ENCODE data around the gene SCRN3. TPM values are rescaled to one million over a fixed set of nuclear protein-coding genes. Genes with fewer than 3 reads are reported as not detected.
A peak's percentile ranks its signal among the peaks of the same experiment; 100 is the strongest.
"Not testable (repeated sequence)": the region's sequence is repeated elsewhere in the genome, so short reads cannot be mapped to it uniquely, and the experiment has no call there.

Gene SCRN3
- total RNA-seq, 8 experiments from 2014 or later, result 11.5 to 44.4 (median 29.5) TPM

- H3K27ac ChIP-seq, result no peak overlapping the region
- H3K4me3 ChIP-seq, result no peak overlapping the region
- ATAC-seq (replicated peaks in 6 of 8), result no peak
- no peaks in the 10 kb centered on the region for H3K4me1 ChIP-seq (replicated peaks in 1 of 2)
- 63 to 100% (median 100%) methylated on average over 1 of the region's 1 CpG; no CpG with 5 or more reads in 3 of the 10 experiments for WGBS, 10 experiments
- in situ Hi-C loops (cut with MboI; ENCODE audit: low pct_unique_long_range_greater_than_20kb in 2 of 9, low sequenced_read_pairs in 9 of 9, unreplicated experiment in 9 of 9), result no loop called here
These were observed 11.7 kb upstream of the SCRN3 start for GRCh38 chr2:174383796-174384195.

GRCh38 chr2:174385201-174385600 lies 10.3 kb upstream of the SCRN3 start:
- in situ Hi-C loops (cut with MboI; ENCODE audit: low pct_unique_long_range_greater_than_20kb in 2 of 9, low sequenced_read_pairs in 9 of 9, unreplicated experiment in 9 of 9), result no loop called here
- H3K27ac ChIP-seq, result no peak overlapping the region
- no peak overlapping the region for H3K4me3 ChIP-seq
- H3K4me1 ChIP-seq (replicated peaks in 1 of 2), result no peaks in the 10 kb centered on the region
- 79 to 100% (median 85%) methylated on average over 2 to 3 of the region's 3 CpGs for WGBS, 10 experiments
- ATAC-seq (replicated peaks in 6 of 8), result no peak

- H3K4me1 ChIP-seq (replicated peaks in 1 of 2); ATAC-seq (replicated peaks in 6 of 8); in situ Hi-C loops (cut with MboI; ENCODE audit: low pct_unique_long_range_greater_than_20kb in 2 of 9, low sequenced_read_pairs in 9 of 9, unreplicated experiment in 9 of 9); H3K27ac ChIP-seq; H3K4me3 ChIP-seq: not testable (repeated sequence)
- 67 to 100% (median 89%) methylated on average over 1 to 3 of the region's 3 CpGs; no CpG with 5 or more reads in 2 of the 10 experiments for WGBS, 10 experiments
These were observed 6.8 kb upstream of the SCRN3 start for GRCh38 chr2:174388706-174389105.

GRCh38 chr2:174389542-174389941 lies 6.0 kb upstream of the SCRN3 start:
- 10 to 93% (median 83%) methylated on average over 1 to 6 of the region's 6 CpGs; no CpG with 5 or more reads in 2 of the 10 experiments for WGBS, 10 experiments
- in situ Hi-C loops (cut with MboI; ENCODE audit: low pct_unique_long_range_greater_than_20kb in 2 of 9, low sequenced_read_pairs in 9 of 9, unreplicated experiment in 9 of 9), result no loop called here
- H3K27ac ChIP-seq, result no peak overlapping the region
- peak in 2 of 8 experiments; percentile 50 to 56 for ATAC-seq (replicated peaks in 6 of 8)
- H3K4me3 ChIP-seq, result no peak overlapping the region
- H3K4me1 ChIP-seq (replicated peaks in 1 of 2), result peaks cover 6 to 10% of the 10 kb centered on the region in 2 donors

- H3K27ac ChIP-seq; in situ Hi-C loops (cut with MboI; ENCODE audit: low pct_unique_long_range_greater_than_20kb in 2 of 9, low sequenced_read_pairs in 9 of 9, unreplicated experiment in 9 of 9); ATAC-seq (replicated peaks in 6 of 8); H3K4me3 ChIP-seq: not testable (repeated sequence)
- peaks cover 7 to 11% of the 10 kb centered on the region in 2 donors for H3K4me1 ChIP-seq (replicated peaks in 1 of 2)
- 93 to 100% (median 100%) methylated on average over 3 of the region's 3 CpGs; no CpG with 5 or more reads in 6 of the 10 experiments for WGBS, 10 experiments
These were observed 5.2 kb upstream of the SCRN3 start for GRCh38 chr2:174390303-174390702.

GRCh38 chr2:174392706-174393105 lies 2.8 kb upstream of the SCRN3 start:
- Histone ChIP-seq H3K4me3 (no peak overlapping the region), H3K27ac (no peak overlapping the region), H3K4me1 (replicated peaks in 1 of 2) (peaks cover 10 to 19% of the 10 kb centered on the region in 2 donors)
- in situ Hi-C loops (cut with MboI; ENCODE audit: low pct_unique_long_range_greater_than_20kb in 2 of 9, low sequenced_read_pairs in 9 of 9, unreplicated experiment in 9 of 9), result no loop called here
- ATAC-seq (replicated peaks in 6 of 8), result no peak

GRCh38 chr2:174395969-174396630 lies 570 bp downstream of the SCRN3 start:
- peak overlapping the region; percentile 61 to 91 for H3K27ac ChIP-seq
- WGBS, 10 experiments, result 0 to 48% (median 5%) methylated on average over 1 to 21 of the region's 27 CpGs; no CpG with 5 or more reads in 1 of the 10 experiments

GRCh38 chr2:174397773-174398172 lies 2.2 kb downstream of the SCRN3 start:
- WGBS, 10 experiments, result 40 to 73% (median 58%) methylated on average over 2 to 3 of the region's 3 CpGs; no CpG with 5 or more reads in 1 of the 10 experiments

More at GRCh38 chr2:174395969-174396630, 570 bp downstream of the SCRN3 start:
- peak; percentile 40 to 54 (median 53) for ATAC-seq (replicated peaks in 6 of 8)
- Histone ChIP-seq H3K4me3 (peak overlapping the region; percentile 65 to 86 (median 72)), H3K4me1 (replicated peaks in 1 of 2) (peaks cover 10 to 19% of the 10 kb centered on the region in 2 donors)
- in situ Hi-C loops (cut with MboI; ENCODE audit: low pct_unique_long_range_greater_than_20kb in 2 of 9, low sequenced_read_pairs in 9 of 9, unreplicated experiment in 9 of 9), result no loop called here

GRCh38 chr2:174399171-174399570 lies 3.6 kb downstream of the SCRN3 start:
- no peak for ATAC-seq (replicated peaks in 6 of 8)
- Histone ChIP-seq H3K4me1 (replicated peaks in 1 of 2) (peaks cover 9 to 13% of the 10 kb centered on the region in 2 donors), H3K27ac (no peak overlapping the region), H3K4me3 (no peak overlapping the region)
- WGBS, 10 experiments, result 17 to 100% (median 100%) methylated on average over 1 of the region's 1 CpG; no CpG with 5 or more reads in 1 of the 10 experiments
- in situ Hi-C loops (cut with MboI; ENCODE audit: low pct_unique_long_range_greater_than_20kb in 2 of 9, low sequenced_read_pairs in 9 of 9, unreplicated experiment in 9 of 9), result no loop called here

More at GRCh38 chr2:174397773-174398172, 2.2 kb downstream of the SCRN3 start:
- no peak overlapping the region for H3K4me3 ChIP-seq
- in situ Hi-C loops (cut with MboI; ENCODE audit: low pct_unique_long_range_greater_than_20kb in 2 of 9, low sequenced_read_pairs in 9 of 9, unreplicated experiment in 9 of 9), result no loop called here
- ATAC-seq (replicated peaks in 6 of 8), result no peak
- no peak overlapping the region for H3K27ac ChIP-seq
- peaks cover 10 to 19% of the 10 kb centered on the region in 2 donors for H3K4me1 ChIP-seq (replicated peaks in 1 of 2)

- in situ Hi-C loops (cut with MboI; ENCODE audit: low pct_unique_long_range_greater_than_20kb in 2 of 9, low sequenced_read_pairs in 9 of 9, unreplicated experiment in 9 of 9), result no loop called here
- H3K4me1 ChIP-seq (replicated peaks in 1 of 2), result peaks cover 4 to 7% of the 10 kb centered on the region in 2 donors
- H3K27ac ChIP-seq, result no peak overlapping the region
- ATAC-seq (replicated peaks in 6 of 8), result no peak
- no peak overlapping the region for H3K4me3 ChIP-seq
These were observed 5.3 kb downstream of the SCRN3 start for GRCh38 chr2:174400853-174401252.

- H3K4me1 ChIP-seq (replicated peaks in 1 of 2), result no peaks in the 10 kb centered on the region
- in situ Hi-C loops (cut with MboI; ENCODE audit: low pct_unique_long_range_greater_than_20kb in 2 of 9, low sequenced_read_pairs in 9 of 9, unreplicated experiment in 9 of 9), result no loop called here
- H3K27ac ChIP-seq, result no peak overlapping the region
- no peak overlapping the region for H3K4me3 ChIP-seq
- no peak for ATAC-seq (replicated peaks in 6 of 8)
These were observed 8.1 kb downstream of the SCRN3 start for GRCh38 chr2:174403628-174404027.

GRCh38 chr2:174410039-174410438 lies 14.5 kb downstream of the SCRN3 start:
- Histone ChIP-seq H3K4me1 (replicated peaks in 1 of 2) (peaks cover 0 to 10% of the 10 kb centered on the region in 2 donors), H3K4me3 (peak overlapping the region; percentile 29 to 44 (median 39)), H3K27ac (peak overlapping the region; percentile 70 to 81)
- 20 to 94% methylated on average over 2 to 3 of the region's 31 CpGs; no CpG with 5 or more reads in 8 of the 10 experiments for WGBS, 10 experiments
- ATAC-seq (replicated peaks in 6 of 8); in situ Hi-C loops (cut with MboI; ENCODE audit: low pct_unique_long_range_greater_than_20kb in 2 of 9, low sequenced_read_pairs in 9 of 9, unreplicated experiment in 9 of 9): not testable (repeated sequence)

GRCh38 chr2:174412256-174412655 lies 16.7 kb downstream of the SCRN3 start:
- H3K4me3 ChIP-seq, result no peak overlapping the region
- peaks cover 0 to 10% of the 10 kb centered on the region in 2 donors for H3K4me1 ChIP-seq (replicated peaks in 1 of 2)
- no peak overlapping the region for H3K27ac ChIP-seq
- in situ Hi-C loops (cut with MboI; ENCODE audit: low pct_unique_long_range_greater_than_20kb in 2 of 9, low sequenced_read_pairs in 9 of 9, unreplicated experiment in 9 of 9), result no loop called here
- no peak for ATAC-seq (replicated peaks in 6 of 8)

- in situ Hi-C loops (cut with MboI; ENCODE audit: low pct_unique_long_range_greater_than_20kb in 2 of 9, low sequenced_read_pairs in 9 of 9, unreplicated experiment in 9 of 9), result no loop called here
- WGBS, 10 experiments, result 78 to 100% (median 92%) methylated on average over 1 of the region's 1 CpG; no CpG with 5 or more reads in 2 of the 10 experiments
- no peak for ATAC-seq (replicated peaks in 6 of 8)
- Histone ChIP-seq H3K27ac (no peak overlapping the region), H3K4me1 (replicated peaks in 1 of 2) (no peaks in the 10 kb centered on the region), H3K4me3 (no peak overlapping the region)
These were observed 32.7 kb downstream of the SCRN3 start for GRCh38 chr2:174428214-174428613.

Data from motor neuron (in vitro differentiated cells).